ENCODE results near the gene TAF4.

DNA sequence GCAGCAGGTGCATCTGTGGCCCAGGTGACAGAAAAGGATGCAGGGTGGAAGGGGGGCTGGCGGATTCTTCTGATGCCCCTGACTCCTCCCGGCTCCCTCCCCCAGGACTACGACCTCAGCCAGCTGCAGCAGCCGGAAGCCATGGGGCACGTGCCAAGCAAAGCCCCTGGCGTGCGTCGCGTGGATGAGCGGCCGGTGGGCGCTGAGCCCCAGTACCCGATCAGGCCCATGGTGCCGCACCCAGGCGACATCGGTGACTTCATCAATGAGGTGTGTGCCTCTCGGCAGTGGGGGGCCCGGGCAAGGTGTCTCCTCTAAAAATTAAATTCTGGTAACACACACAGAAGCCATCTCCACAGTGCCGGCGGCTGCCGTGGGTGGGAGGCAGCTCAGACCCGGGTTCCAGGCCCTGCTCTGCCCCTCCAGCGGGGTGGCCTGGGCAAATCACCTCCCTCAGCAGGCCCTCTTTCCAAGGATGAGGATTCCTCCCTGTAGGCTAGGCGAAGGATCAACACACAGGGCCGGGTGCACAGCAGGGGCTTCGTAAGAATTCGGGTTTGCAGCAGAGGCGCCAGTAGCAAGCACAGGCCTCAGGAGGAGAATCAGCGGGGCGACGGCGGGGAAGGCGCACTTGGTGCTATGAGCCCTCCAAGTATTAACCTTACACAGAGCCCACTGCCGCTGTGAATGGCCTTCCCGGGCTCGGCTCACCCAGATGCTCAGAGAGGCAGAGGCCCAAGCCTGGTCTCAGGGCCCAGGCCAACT is 131.5 kb downstream of the TAF4 start:
- no peak for TF ChIP-seq POLR2A (IDR thresholded peaks at IDR 0.05; ENCODE audit: low read length)
- TF ChIP-seq GATA1 (IDR thresholded peaks at IDR 0.05; ENCODE audit: low read depth, low read length): no peak
